ENCODE measurements around the gene FANCM.
"Not testable (repeated sequence)": the region's sequence is repeated elsewhere in the genome, so short reads cannot be mapped to it uniquely, and the experiment has no call there.

FANCM gene

GRCh38 chr14:45144658-45145057, 8.9 kb downstream of the FANCM start:
- no peak for DNase-seq (ENCODE audit: low read depth)

GRCh38 chr14:45145214-45145613, 9.5 kb downstream of the FANCM start:
- DNase-seq (ENCODE audit: low read depth) = no peak

GRCh38 chr14:45149602-45150001, 13.9 kb downstream of the FANCM start:
- DNase-seq (ENCODE audit: low read depth) = no peak

GRCh38 chr14:45150386-45150890, 14.7 kb downstream of the FANCM start:
- DNase-seq (ENCODE audit: low read depth) = no peak

- DNase-seq (ENCODE audit: low read depth) = peak; percentile 41
Observed at GRCh38 chr14:45156067-45156466, 20.3 kb downstream of the FANCM start.

- no peak for DNase-seq (ENCODE audit: low read depth)
Observed at GRCh38 chr14:45169906-45170305, 34.2 kb downstream of the FANCM start.

- peak; percentile 97 for DNase-seq (ENCODE audit: low read depth)
Observed at GRCh38 chr14:45177076-45177475, 41.3 kb downstream of the FANCM start.

- peak; percentile 47 for DNase-seq (ENCODE audit: low read depth)
Observed at GRCh38 chr14:45181329-45181728, 45.6 kb downstream of the FANCM start.

- peak; percentile 67 for DNase-seq (ENCODE audit: low read depth)
Observed at GRCh38 chr14:45181806-45182205, 46.1 kb downstream of the FANCM start.

- DNase-seq (ENCODE audit: low read depth) = peak; percentile 34
Observed at GRCh38 chr14:45185100-45185814, 49.5 kb downstream of the FANCM start.

GRCh38 chr14:45194964-45195363, 59.2 kb downstream of the FANCM start:
- DNase-seq (ENCODE audit: low read depth) = no peak

GRCh38 chr14:45198551-45198950, 62.8 kb downstream of the FANCM start:
- DNase-seq (ENCODE audit: low read depth) = peak; percentile 83

- peak; percentile 92 for DNase-seq (ENCODE audit: low read depth)
Observed at GRCh38 chr14:45199230-45199629, 63.5 kb downstream of the FANCM start.

- DNase-seq (ENCODE audit: low read depth) = peak; percentile 36
Observed at GRCh38 chr14:45201905-45202304, 66.2 kb downstream of the FANCM start.

GRCh38 chr14:45204241-45204640, 68.5 kb downstream of the FANCM start:
- no peak for DNase-seq (ENCODE audit: low read depth)

GRCh38 chr14:45210159-45210558, 74.4 kb downstream of the FANCM start:
- DNase-seq (ENCODE audit: low read depth) = no peak

GRCh38 chr14:45211295-45211694, 75.6 kb downstream of the FANCM start:
- no peak for DNase-seq (ENCODE audit: low read depth)

- no peak for DNase-seq (ENCODE audit: low read depth)
Observed at GRCh38 chr14:45212231-45212630, 76.5 kb downstream of the FANCM start.

GRCh38 chr14:45213716-45214115, 78.0 kb downstream of the FANCM start:
- DNase-seq (ENCODE audit: low read depth) = not testable (repeated sequence)

GRCh38 chr14:45214341-45214740, 78.6 kb downstream of the FANCM start:
- not testable (repeated sequence) for DNase-seq (ENCODE audit: low read depth)

GRCh38 chr14:45222485-45223262, 86.9 kb downstream of the FANCM start:
- DNase-seq (ENCODE audit: low read depth) = no peak

- DNase-seq (ENCODE audit: low read depth) = no peak
Observed at GRCh38 chr14:45227566-45227965, 91.8 kb downstream of the FANCM start.

- DNase-seq (ENCODE audit: low read depth) = no peak
Observed at GRCh38 chr14:45238988-45239387, 103.3 kb downstream of the FANCM start.
